A673 (cell line): ENCODE data around the gene SLC17A8. TPM values are rescaled to one million over a fixed set of nuclear protein-coding genes. Genes with fewer than 3 reads are reported as not detected.

Source experiments
- BruUV-seq: library from RNA; stranded (reverse); fragments of 400-500 nt; replicated peaks from 2 replicates; lab custom pipeline; 2021; lab: Mats Ljungman, UMichigan
- CTCF ChIA-PET: fragments of 300-600 bp; sonication (Branson Sonifier 250); formaldehyde crosslinking; loops from one replicate; lab custom pipeline; 2022; ENCODE audit warnings: antibody characterized with exemption; lab: Charles Lee
- POLR2A ChIA-PET: fragments of 300-600 bp; sonication (Branson Sonifier 250); formaldehyde crosslinking; loops from one replicate; lab custom pipeline; 2022; ENCODE audit warnings: antibody characterized with exemption; ENCODE audit not compliant: low non-redundant PET; lab: Charles Lee
- DNase-seq: peaks from one replicate; pipeline ENCODE4 v3.0.0-alpha.2; 2015; ENCODE audit warnings: low spot score
- H3K27ac ChIP-seq: fragments of 200-600 bp; sonication (generic); 2 replicates; pipeline ENCODE4 v1.5.1; 2016; ENCODE audit warnings: mixed run types, low read depth, mild to moderate bottlenecking, mixed read lengths, antibody characterized with exemption, low read length; ENCODE audit not compliant: poor library complexity, severe bottlenecking
- H3K27me3 ChIP-seq: fragments of 200-600 bp; sonication (generic); replicated peaks from 2 replicates; pipeline ENCODE4 v1.6.1; 2017; ENCODE audit warnings: mixed run types, low read depth, mild to moderate bottlenecking, mixed read lengths, antibody characterized with exemption, low read length; ENCODE audit not compliant: insufficient read depth, poor library complexity
- H3K36me3 ChIP-seq: fragments of 200-600 bp; sonication (generic); 2 replicates; pipeline ENCODE4 v1.6.1; 2016; ENCODE audit warnings: mixed run types, mild to moderate bottlenecking, mixed read lengths, antibody characterized with exemption, low read length; ENCODE audit not compliant: insufficient read depth, poor library complexity, severe bottlenecking
- H3K4me1 ChIP-seq: fragments of 200-600 bp; sonication (generic); 2 replicates; pipeline ENCODE4 v1.6.1; 2017; ENCODE audit warnings: mixed run types, mild to moderate bottlenecking, mixed read lengths, antibody characterized with exemption, low read length; ENCODE audit not compliant: insufficient read depth, poor library complexity, severe bottlenecking
- H3K4me3 ChIP-seq: fragments of 200-600 bp; sonication (generic); 2 replicates; pipeline ENCODE4 v1.5.1; 2016; ENCODE audit warnings: low read depth, mixed run types, mild to moderate bottlenecking, mixed read lengths, low read length; ENCODE audit not compliant: poor library complexity, severe bottlenecking
- H3K9me3 ChIP-seq: fragments of 200-600 bp; sonication (generic); 2 replicates; pipeline ENCODE4 v1.6.1; 2016; ENCODE audit warnings: mixed run types, low read depth, mild to moderate bottlenecking, mixed read lengths, antibody characterized with exemption, low read length; ENCODE audit not compliant: poor library complexity, severe bottlenecking
- CTCF ChIP-seq: fragments of 300-800, 200-600 bp; sonication (generic); conservative IDR thresholded peaks from 2 replicates; pipeline ENCODE4 v1.5.1; 2017; ENCODE audit warnings: low read depth, mild to moderate bottlenecking, antibody characterized with exemption, low read length, moderate library complexity, mixed read lengths
- EZH2 ChIP-seq: fragments of 200-600 bp; sonication (generic); IDR thresholded peaks from 2 replicates; pipeline ENCODE4 v1.6.1; 2017; ENCODE audit warnings: borderline replicate concordance, low read depth, mild to moderate bottlenecking, mixed read lengths, antibody characterized with exemption, low read length; ENCODE audit not compliant: poor library complexity, severe bottlenecking
- intact Hi-C: fragments of 100-400 bp; cut with micrococcal nuclease; formaldehyde crosslinking; loops from one replicate; pipeline ENCODE4 v1.10.0; 2022; ENCODE audit not compliant: unreplicated experiment
- total RNA-seq: library from RNA; stranded (reverse); gene quantifications from 2 replicates; pipeline ENCODE4 v1.2.3, GENCODE V29; 2021

The SLC17A8 gene
- total RNA-seq, 1 experiment from 2014 or later = not detected

- H3K4me1 ChIP-seq = no peaks in the 10 kb centered on the region
- H3K9me3 ChIP-seq = no peaks in the 10 kb centered on the region
- H3K36me3 ChIP-seq = no peaks in the 10 kb centered on the region
- no peaks in the 10 kb centered on the region for H3K27me3 ChIP-seq
- no peak overlapping the region for H3K4me3 ChIP-seq
- intact Hi-C loops = no loop called here
- DNase-seq = no peak
- TF ChIP-seq CTCF (no peak), EZH2 (no peak)
- no peak overlapping the region for H3K27ac ChIP-seq
- ChIA-PET POLR2A (interaction anchor here (0.7 kb wide), 1 partner anchor 106 kb away, joined by 3 read pairs; no protein-coding TSS in a partner anchor), CTCF (no interaction called here)
- no TSS peak for BruUV-seq
Measured at GRCh38 chr12:100359248-100359647, 2.4 kb downstream of the SLC17A8 start.

- DNase-seq = peak; percentile 33
- ChIA-PET CTCF (no interaction called here), POLR2A (interaction anchor here (0.6 to 0.7 kb wide), 2 partner anchors 106 to 394 kb away, joined by 3 to 4 read pairs; no protein-coding TSS in a partner anchor)
- no peak overlapping the region for H3K27ac ChIP-seq
- no peak for TF ChIP-seq EZH2
- TF ChIP-seq CTCF = no peak
- intact Hi-C loops = no loop called here
- H3K4me1 ChIP-seq = no peaks in the 10 kb centered on the region
- H3K4me3 ChIP-seq = no peak overlapping the region
- H3K36me3 ChIP-seq = no peaks in the 10 kb centered on the region
- BruUV-seq = no TSS peak
- H3K9me3 ChIP-seq = no peaks in the 10 kb centered on the region
- H3K27me3 ChIP-seq = no peaks in the 10 kb centered on the region
Measured at GRCh38 chr12:100359822-100360221, 2.9 kb downstream of the SLC17A8 start.

- BruUV-seq = no TSS peak
- intact Hi-C loops = no loop called here
- Histone ChIP-seq H3K4me3 (no peak overlapping the region), H3K27me3 (no peaks in the 10 kb centered on the region), H3K36me3 (no peaks in the 10 kb centered on the region), H3K27ac (no peak overlapping the region), H3K9me3 (no peaks in the 10 kb centered on the region), H3K4me1 (no peaks in the 10 kb centered on the region)
- ChIA-PET POLR2A (no interaction called here), CTCF (no interaction called here)
- TF ChIP-seq CTCF (no peak), EZH2 (no peak)
- DNase-seq = no peak
Measured at GRCh38 chr12:100360450-100360849, 3.6 kb downstream of the SLC17A8 start.
